Stimulated activated CD4-positive, alpha-beta T cell treated with anti-CD3 and anti-CD28 coated beads, Interleukin-1b, Interleukin-23, amount 100 ng/mL, for 24 hours (primary cell): ENCODE measurements around the gene PLXDC2.
"Not testable (repeated sequence)": the region's sequence is repeated elsewhere in the genome, so short reads cannot be mapped to it uniquely, and the experiment has no call there.

Source experiments
- DNase-seq, 4 experiments: peaks; one replicate each; pipeline ENCODE4 v3.0.0-alpha.2; 2020; ENCODE audit warnings: low read depth in 4 of 4, low spot score in 1 of 4

PLXDC2 gene

DNA sequence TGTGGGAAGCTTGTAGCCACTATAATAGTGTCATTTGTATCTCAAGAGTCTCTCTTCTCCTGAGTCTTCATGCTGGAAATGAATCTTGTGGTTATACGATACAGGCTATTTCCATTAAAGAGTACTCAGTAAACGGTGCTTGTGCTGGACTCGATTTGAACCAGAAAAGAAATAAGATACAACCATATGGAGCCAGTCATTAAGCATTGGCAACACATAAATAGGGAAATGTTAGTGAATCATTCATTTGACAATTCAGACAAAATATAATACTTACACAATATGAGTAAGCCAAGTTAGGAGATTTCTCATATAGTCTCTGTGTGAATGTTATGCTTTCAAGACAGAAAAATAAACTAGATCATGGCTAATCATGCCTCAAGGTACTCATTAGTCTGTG is 356.8 kb downstream of the PLXDC2 start:
- DNase-seq: no peak

GRCh38 chr10:20175719-20176118 is 359.5 kb downstream of the PLXDC2 start:
- DNase-seq: no peak

DNA sequence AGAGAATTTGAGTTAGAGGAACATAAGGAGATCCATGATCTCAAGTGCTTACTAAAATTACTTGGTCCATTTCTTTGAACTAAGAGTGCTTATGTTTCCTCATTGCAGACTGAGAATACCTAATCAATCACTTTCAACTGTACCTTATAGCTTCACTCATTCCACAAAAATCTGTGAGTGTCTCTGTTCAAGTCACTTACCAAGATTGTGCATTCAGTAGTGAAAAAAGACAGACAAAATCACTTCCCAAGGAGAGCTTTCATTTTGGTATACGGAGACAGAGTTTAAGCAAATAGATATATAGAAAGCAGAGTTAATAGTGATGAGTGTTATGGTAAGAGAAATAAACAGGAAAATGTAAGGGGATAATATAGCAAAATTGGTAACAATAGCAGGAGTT is 364.5 kb downstream of the PLXDC2 start:
- DNase-seq: no peak

DNA sequence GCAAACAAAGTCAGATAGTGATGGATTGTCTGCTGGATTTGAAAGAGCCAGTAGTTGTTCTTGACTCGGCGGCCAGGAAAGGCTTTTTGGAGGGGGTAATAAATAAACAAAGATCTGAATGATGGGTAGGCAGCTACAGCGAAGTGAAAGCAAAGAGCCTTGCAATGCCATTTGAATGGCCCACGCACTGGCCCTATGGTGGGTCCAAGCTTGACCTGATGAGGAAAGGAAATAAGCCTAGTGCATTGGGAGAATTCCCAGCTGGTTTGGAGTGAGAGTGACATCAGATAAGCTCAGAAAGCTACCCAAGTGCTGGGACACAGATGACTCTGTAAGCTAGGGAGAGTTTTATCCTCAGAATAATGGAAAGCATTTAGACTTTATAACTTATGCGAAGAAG is 365.2 kb downstream of the PLXDC2 start:
- DNase-seq: no peak

DNA sequence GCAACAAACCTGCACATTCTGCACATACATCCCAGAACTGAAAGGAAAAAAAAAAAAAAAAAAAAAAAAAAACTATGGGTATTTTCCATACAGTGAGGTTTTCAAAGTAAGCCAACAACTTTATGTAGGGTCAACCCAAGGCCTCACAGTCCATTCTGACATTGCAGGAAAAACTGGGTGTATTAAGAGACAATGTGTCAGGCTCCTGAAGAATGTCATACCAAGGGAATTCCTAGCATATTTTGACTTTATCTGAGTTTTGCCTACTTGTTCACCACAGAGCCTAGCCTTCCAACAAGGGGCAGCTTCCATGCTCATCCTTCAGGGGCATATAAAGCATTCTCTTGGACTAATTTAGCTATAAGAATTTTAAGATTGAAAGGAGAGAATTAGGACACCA is 368.9 kb downstream of the PLXDC2 start:
- DNase-seq: no peak

- not testable (repeated sequence) for DNase-seq
These were observed 375.2 kb downstream of the PLXDC2 start for GRCh38 chr10:20191392-20191791.

- no peak for DNase-seq
These were observed 378.8 kb downstream of the PLXDC2 start for GRCh38 chr10:20195076-20195475.

DNA sequence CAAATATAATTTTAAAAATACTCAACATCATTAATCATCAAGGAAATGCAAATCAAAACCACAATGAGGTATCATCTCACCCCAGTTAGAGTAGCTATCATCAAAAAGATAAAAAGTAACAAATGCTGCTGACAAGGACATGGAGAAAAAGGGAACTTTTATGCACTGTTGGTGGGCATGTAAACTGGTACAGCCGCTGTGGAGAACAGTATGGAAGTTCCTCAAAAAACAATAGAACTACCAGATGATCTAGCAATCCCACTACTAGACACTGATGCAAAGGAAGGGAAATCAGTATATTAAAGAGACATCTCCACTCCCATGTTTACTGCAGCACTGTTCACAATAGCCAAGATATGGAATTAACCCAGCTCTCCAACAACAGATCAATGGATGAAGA is 384.5 kb downstream of the PLXDC2 start:
- no peak for DNase-seq

GRCh38 chr10:20202337-20202736 is 386.1 kb downstream of the PLXDC2 start:
- DNase-seq: no peak

DNA sequence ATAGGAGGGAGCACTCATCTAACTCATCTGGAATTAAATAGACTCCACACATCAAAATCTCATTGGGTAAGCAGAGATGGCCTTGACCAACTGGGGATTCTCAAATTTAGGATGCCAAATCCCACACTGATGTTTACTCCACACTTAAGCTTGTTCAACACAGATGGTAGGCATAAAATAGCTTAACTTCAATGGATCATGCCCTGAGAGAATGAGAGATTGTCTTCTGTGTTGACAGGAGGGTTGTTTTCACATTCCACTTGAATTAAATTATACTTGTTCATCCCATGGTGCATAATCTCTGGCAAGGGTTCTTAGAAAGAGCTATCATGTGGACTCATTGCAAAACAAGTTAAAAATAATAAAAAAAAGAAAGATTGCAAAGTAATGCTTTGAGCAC is 391.4 kb downstream of the PLXDC2 start:
- no peak for DNase-seq

- DNase-seq: not testable (repeated sequence)
These were observed 392.9 kb downstream of the PLXDC2 start for GRCh38 chr10:20209098-20209497.

GRCh38 chr10:20215547-20216152 is 399.4 kb downstream of the PLXDC2 start:
- DNase-seq: no peak

DNA sequence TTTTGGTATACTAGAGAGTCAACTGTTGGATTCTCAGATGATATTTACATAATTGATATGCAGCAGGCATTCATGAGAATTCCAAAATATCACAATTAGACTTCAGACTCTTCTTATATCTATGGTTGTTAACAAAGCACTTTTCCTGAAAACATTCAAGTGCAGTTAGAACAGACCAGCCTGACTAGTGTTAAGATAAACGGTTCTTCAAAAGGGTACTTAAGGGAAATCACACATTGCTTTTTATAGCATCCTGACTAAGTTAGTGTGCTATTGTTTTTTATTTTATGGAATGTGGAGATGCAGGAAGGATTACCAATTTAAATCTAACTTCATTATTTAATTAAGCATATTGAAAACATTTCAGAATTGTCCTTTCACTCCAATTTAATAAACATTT is 405.1 kb downstream of the PLXDC2 start:
- no peak for DNase-seq

DNA sequence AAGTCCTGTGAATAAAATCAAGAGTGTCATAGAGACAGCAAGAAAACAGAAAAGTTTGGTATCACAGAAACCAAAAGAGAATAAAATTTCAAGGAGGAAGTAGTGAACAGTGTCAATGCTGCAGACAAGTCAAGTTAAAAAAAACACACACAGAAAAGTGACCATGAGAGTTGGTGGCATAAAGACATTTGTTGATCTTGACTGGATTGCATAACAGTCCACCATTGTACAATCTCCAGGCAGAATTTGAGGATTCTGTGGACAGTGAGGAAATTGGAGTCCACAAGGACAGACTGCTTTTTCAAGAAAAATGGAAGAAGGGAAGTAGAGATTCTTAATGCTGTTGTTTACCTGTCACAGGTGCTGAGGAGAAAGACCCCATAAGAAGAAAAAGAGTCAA is 412.5 kb downstream of the PLXDC2 start:
- DNase-seq: no peak

GRCh38 chr10:20232079-20232705 is 416.0 kb downstream of the PLXDC2 start:
- no peak for DNase-seq

GRCh38 chr10:20233423-20233822 is 417.2 kb downstream of the PLXDC2 start:
- DNase-seq: no peak

GRCh38 chr10:20234579-20234978 is 418.3 kb downstream of the PLXDC2 start:
- DNase-seq: no peak

GRCh38 chr10:20237091-20237570 is 420.9 kb downstream of the PLXDC2 start:
- DNase-seq: no peak

DNA sequence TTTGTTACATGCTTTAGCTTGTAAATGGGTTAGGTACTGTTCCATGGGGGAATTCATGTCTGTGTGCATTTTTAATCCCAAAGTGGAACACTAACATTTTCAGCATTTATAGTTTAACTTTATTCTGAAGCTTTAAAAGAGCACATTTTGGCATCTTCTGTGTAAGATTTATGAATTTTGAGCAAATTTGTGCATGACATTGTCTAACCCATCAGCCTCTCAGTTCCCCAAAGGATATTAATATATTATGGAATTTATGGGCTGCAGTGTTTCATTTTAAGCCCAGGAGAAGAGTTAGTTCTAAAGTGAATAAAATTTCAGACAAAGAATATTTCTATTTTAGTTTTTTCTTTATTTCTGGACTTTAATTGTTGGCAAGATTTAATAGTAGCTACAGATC is 421.4 kb downstream of the PLXDC2 start:
- no peak for DNase-seq

GRCh38 chr10:20240643-20241042 is 424.4 kb downstream of the PLXDC2 start:
- DNase-seq: no peak

DNA sequence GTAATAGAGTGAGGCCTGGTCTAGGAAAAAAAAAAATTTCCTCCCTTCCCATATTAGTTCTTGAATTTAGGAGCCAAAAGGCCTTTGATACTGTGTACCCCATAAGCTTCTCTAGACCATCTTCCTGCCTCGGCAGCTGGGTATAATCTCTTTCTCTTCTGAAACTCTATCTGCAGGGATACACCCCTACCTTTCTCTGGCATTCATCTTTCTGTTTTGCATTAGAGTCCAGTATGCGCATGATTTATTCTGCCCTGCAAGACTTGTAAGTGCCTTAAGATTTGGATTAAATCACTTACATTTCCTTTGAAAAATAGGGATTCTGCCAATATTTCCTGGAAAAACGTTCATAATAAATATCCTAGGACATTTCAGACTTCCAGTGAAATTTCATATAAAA is 431.2 kb downstream of the PLXDC2 start:
- no peak for DNase-seq

GRCh38 chr10:20247891-20248708 is 431.9 kb downstream of the PLXDC2 start:
- no peak for DNase-seq
